Cardiac fibroblast (primary cell): ENCODE measurements around the gene MED13L.
A peak's percentile ranks its signal among the peaks of the same experiment; 100 is the strongest.
"Not testable (repeated sequence)": the region's sequence is repeated elsewhere in the genome, so short reads cannot be mapped to it uniquely, and the experiment has no call there.

Source experiments
- DNase-seq, 2 donors: peaks; one replicate each; pipeline versions ENCODE4 v3.0.0 to v3.0.0-alpha.2; 2010; ENCODE audit warnings: low read depth in 2 of 2
- H3K4me3 ChIP-seq, 2 donors: replicated peaks in 1 of 2; 1 replicate in 1 of 2; 2 replicates in 1 of 2; pipeline ENCODE4 v1.5.1; 2011; ENCODE audit warnings: low read depth in 2 of 2, low read length in 2 of 2, mild to moderate bottlenecking in 2 of 2, moderate library complexity in 1 of 2
- CTCF ChIP-seq: IDR thresholded peaks from one replicate; pipeline ENCODE4 v1.5.1; 2011; ENCODE audit warnings: low read depth, mild to moderate bottlenecking, low read length, inconsistent platforms

The MED13L gene

GRCh38 chr12:116244001-116244400, 33.5 kb downstream of the MED13L start:
- no peak for TF ChIP-seq CTCF
- H3K4me3 ChIP-seq, result no peak overlapping the region
- peak; percentile 29 for DNase-seq

- H3K4me3 ChIP-seq, result no peak overlapping the region
- no peak for TF ChIP-seq CTCF
- DNase-seq, result no peak
Measured at GRCh38 chr12:116242740-116243139, 34.8 kb downstream of the MED13L start.

- no peak for TF ChIP-seq CTCF
- H3K4me3 ChIP-seq, result no peak overlapping the region
- DNase-seq, result peak in 1 of 2 donors; percentile 45
Measured at GRCh38 chr12:116241157-116241759, 36.2 kb downstream of the MED13L start.

GRCh38 chr12:116238570-116239119, 38.8 kb downstream of the MED13L start:
- not testable (repeated sequence) for DNase-seq, H3K4me3 ChIP-seq

- H3K4me3 ChIP-seq, result no peak overlapping the region
- no peak for TF ChIP-seq CTCF
- no peak for DNase-seq
Measured at GRCh38 chr12:116238149-116238548, 39.3 kb downstream of the MED13L start.

GRCh38 chr12:116236976-116237375, 40.5 kb downstream of the MED13L start:
- no peak for DNase-seq
- no peak overlapping the region for H3K4me3 ChIP-seq
- TF ChIP-seq CTCF, result no peak

GRCh38 chr12:116236148-116236731, 41.3 kb downstream of the MED13L start:
- TF ChIP-seq CTCF, result peak; percentile 73
- no peak overlapping the region for H3K4me3 ChIP-seq
- DNase-seq, result peak; percentile 72 to 73

- not testable (repeated sequence) for DNase-seq, H3K4me3 ChIP-seq
Measured at GRCh38 chr12:116234148-116234547, 43.3 kb downstream of the MED13L start.
